ENCODE data around the gene BEAN1. TPM values are rescaled to one million over a fixed set of nuclear protein-coding genes. Genes with fewer than 3 reads are reported as not detected.

The BEAN1 gene
- total RNA-seq, 1 experiment from 2014 or later = 0.61 TPM

DNA sequence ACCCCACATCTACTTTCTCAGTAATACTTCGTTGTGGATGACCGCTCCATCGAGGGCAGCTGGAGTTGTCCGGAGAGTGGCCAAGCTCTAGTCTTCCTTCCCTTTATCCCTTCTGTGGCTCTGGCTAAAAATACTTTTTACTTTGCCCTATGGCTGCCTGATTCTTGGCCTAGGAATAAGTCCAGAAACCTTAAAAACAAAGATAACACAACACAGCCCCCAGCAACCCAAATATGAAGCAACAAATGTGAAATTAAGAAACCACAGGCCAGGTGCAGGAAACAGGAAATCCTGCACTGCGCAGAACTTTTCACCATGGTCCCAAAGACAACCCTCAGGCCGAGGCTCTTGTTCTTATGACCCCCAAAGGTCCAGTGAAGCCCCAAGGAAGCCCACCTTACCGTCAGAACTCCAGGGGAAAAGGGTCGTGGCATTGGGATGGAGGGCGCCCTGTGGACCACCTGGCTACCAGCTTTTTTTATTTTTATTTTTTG lies 96.8 kb downstream of the BEAN1 start:
- H3K4me2 ChIP-seq (ENCODE audit: low read length) = no peak overlapping the region
- H3K9me3 ChIP-seq (ENCODE audit: control insufficient read depth in 1 of 2, insufficient read depth in 1 of 2, low read depth in 1 of 2, low read length in 2 of 2) = no peaks in the 10 kb centered on the region
- no peaks in the 10 kb centered on the region for H3K27me3 ChIP-seq (ENCODE audit: insufficient read depth, low read length)
- ChIA-PET RAD21 (ENCODE audit: low non-redundant PET in 1 of 2, low total read pairs in 2 of 2, uncharacterized antibody in 2 of 2, unreplicated experiment in 2 of 2) (no interaction called here), CTCF (no interaction called here), POLR2A (no interaction called here)
- ATAC-seq = no peak
- H3K27ac ChIP-seq (ENCODE audit: low read depth, low read length) = no peak overlapping the region
- no peaks in the 10 kb centered on the region for H4K20me1 ChIP-seq (ENCODE audit: insufficient read depth)
- H3K4me3 ChIP-seq (replicated peaks in 1 of 2; ENCODE audit: low read depth in 1 of 2, low read length in 2 of 2) = no peak overlapping the region
- BruUV-seq (replicated peaks) = no TSS peak
- TF ChIP-seq, protein P1, sequence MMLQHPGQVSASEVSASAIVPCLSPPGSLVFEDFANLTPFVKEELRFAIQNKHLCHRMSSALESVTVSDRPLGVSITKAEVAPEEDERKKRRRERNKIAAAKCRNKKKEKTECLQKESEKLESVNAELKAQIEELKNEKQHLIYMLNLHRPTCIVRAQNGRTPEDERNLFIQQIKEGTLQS (IDR thresholded peaks at IDR 0.05) = no peak
- no peak for TF ChIP-seq POLR2AphosphoS5 (IDR thresholded peaks at IDR 0.05; ENCODE audit: low read depth, low read length)
- TF ChIP-seq TCF7L2 (IDR thresholded peaks at IDR 0.05; ENCODE audit: borderline replicate concordance, extremely low read depth, insufficient read depth, insufficient read length) = no peak
- TF ChIP-seq SP1 (IDR thresholded peaks at IDR 0.05; ENCODE audit: low read depth) = no peak
- TF ChIP-seq ZFX (IDR thresholded peaks at IDR 0.05) = no peak
- TF ChIP-seq EZH2 (IDR thresholded peaks at IDR 0.05) = no peak
- no peak for TF ChIP-seq ZNF274 (IDR thresholded peaks at IDR 0.05; ENCODE audit: low read depth, low read length)
- H3K36me3 ChIP-seq (ENCODE audit: control insufficient read depth in 1 of 2, insufficient read depth in 2 of 2, low read length in 2 of 2) = peaks cover 0 to 2% of the 10 kb centered on the region in 2 experiments; a peak in 1 of 4 replicates
- no peak for DNase-seq (ENCODE audit: low read depth, low spot score)
- H3K4me1 ChIP-seq (ENCODE audit: control insufficient read depth in 1 of 2, insufficient read depth in 2 of 2, low read length in 2 of 2) = peaks cover 26 to 33% of the 10 kb centered on the region in 2 experiments
- no peak overlapping the region for H3K9ac ChIP-seq (ENCODE audit: low read length)
- H2AFZ ChIP-seq (ENCODE audit: low read depth, low read length, poor library complexity, severe bottlenecking) = no peak overlapping the region
- H3K9me2 ChIP-seq (ENCODE audit: insufficient read depth) = no peaks in the 10 kb centered on the region
- no peaks in the 10 kb centered on the region for H3K79me2 ChIP-seq (ENCODE audit: insufficient read depth, low read length)
- intact Hi-C loops (cut with micrococcal nuclease) = no loop called here

DNA sequence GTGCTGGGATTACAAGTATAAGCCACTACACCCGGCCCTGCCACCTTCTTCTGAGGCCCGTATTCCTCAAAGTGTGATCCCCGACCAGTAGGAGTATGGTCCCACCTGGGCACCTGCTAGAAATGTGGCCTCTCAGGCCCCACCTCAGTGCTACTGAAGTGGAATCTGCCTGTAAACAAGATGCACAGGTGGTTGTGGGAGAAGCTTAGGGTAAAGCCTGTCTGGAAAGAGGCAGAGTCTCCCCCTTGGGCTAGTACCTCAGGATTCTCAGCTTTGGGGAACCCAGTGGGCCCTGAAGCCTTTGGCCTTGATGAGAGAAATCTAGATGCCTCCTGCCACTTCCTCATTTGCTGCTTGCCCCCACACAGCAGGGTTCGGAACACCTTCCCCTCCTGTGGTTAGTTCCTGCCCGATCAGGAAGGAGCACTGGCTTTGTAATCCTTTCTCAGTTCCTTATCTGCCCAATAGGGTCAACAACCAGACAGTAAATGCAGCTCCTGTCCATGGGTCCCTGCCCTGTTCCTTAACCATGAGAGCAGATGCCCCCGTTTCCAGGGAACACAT lies 97.6 kb downstream of the BEAN1 start:
- Histone ChIP-seq H3K4me1 (ENCODE audit: control insufficient read depth in 1 of 2, insufficient read depth in 2 of 2, low read length in 2 of 2) (peaks cover 26 to 30% of the 10 kb centered on the region in 2 experiments), H2AFZ (ENCODE audit: low read depth, low read length, poor library complexity, severe bottlenecking) (no peak overlapping the region), H3K27ac (ENCODE audit: low read depth, low read length) (no peak overlapping the region), H3K9me2 (ENCODE audit: insufficient read depth) (no peaks in the 10 kb centered on the region), H3K9ac (ENCODE audit: low read length) (no peak overlapping the region), H3K9me3 (ENCODE audit: control insufficient read depth in 1 of 2, insufficient read depth in 1 of 2, low read depth in 1 of 2, low read length in 2 of 2) (no peaks in the 10 kb centered on the region), H3K4me3 (replicated peaks in 1 of 2; ENCODE audit: low read depth in 1 of 2, low read length in 2 of 2) (no peak overlapping the region), H3K4me2 (ENCODE audit: low read length) (no peak overlapping the region), H4K20me1 (ENCODE audit: insufficient read depth) (no peaks in the 10 kb centered on the region), H3K27me3 (ENCODE audit: insufficient read depth, low read length) (no peaks in the 10 kb centered on the region), H3K79me2 (ENCODE audit: insufficient read depth, low read length) (no peaks in the 10 kb centered on the region), H3K36me3 (ENCODE audit: control insufficient read depth in 1 of 2, insufficient read depth in 2 of 2, low read length in 2 of 2) (peaks cover 0 to 4% of the 10 kb centered on the region in 2 experiments; a peak in 2 of 4 replicates)
- BruUV-seq (replicated peaks) = no TSS peak
- POLR2A ChIA-PET = no interaction called here
- CTCF ChIA-PET = no interaction called here
- TF ChIP-seq, protein P1 (IDR thresholded peaks at IDR 0.05) = no peak
- TF ChIP-seq ZFX (IDR thresholded peaks at IDR 0.05) = no peak
- TF ChIP-seq RAD21 (IDR thresholded peaks at IDR 0.05; ENCODE audit: low read depth) = no peak
- TF ChIP-seq CEBPB (IDR thresholded peaks at IDR 0.05; ENCODE audit: low read depth) = no peak
- no peak for TF ChIP-seq ZNF274 (IDR thresholded peaks at IDR 0.05; ENCODE audit: low read depth, low read length)
- no peak for TF ChIP-seq EGR1 (IDR thresholded peaks at IDR 0.05; ENCODE audit: low read depth)
- no peak for TF ChIP-seq FOSL1 (IDR thresholded peaks at IDR 0.05; ENCODE audit: low read depth)
- TF ChIP-seq SRF (IDR thresholded peaks at IDR 0.05; ENCODE audit: low read depth) = no peak
- no peak for TF ChIP-seq SP1 (IDR thresholded peaks at IDR 0.05; ENCODE audit: low read depth)
- no peak for TF ChIP-seq ELF1 (IDR thresholded peaks at IDR 0.05; ENCODE audit: borderline replicate concordance, low read depth)
- no peak for TF ChIP-seq SIN3A (IDR thresholded peaks at IDR 0.05; ENCODE audit: low read depth)
- no peak for TF ChIP-seq TCF7L2 (IDR thresholded peaks at IDR 0.05; ENCODE audit: borderline replicate concordance, extremely low read depth, insufficient read depth, insufficient read length)
- no peak for TF ChIP-seq POLR2AphosphoS5 (IDR thresholded peaks at IDR 0.05; ENCODE audit: low read depth, low read length)
- TF ChIP-seq POLR2A (IDR thresholded peaks at IDR 0.05; ENCODE audit: borderline replicate concordance, extremely low read depth, insufficient read depth, insufficient read length) = no peak
- TF ChIP-seq EZH2phosphoT487 (IDR thresholded peaks at IDR 0.05; ENCODE audit: borderline replicate concordance) = no peak
- intact Hi-C loops (cut with micrococcal nuclease) = no loop called here
- RAD21 ChIA-PET (ENCODE audit: low non-redundant PET in 1 of 2, low total read pairs in 2 of 2, uncharacterized antibody in 2 of 2, unreplicated experiment in 2 of 2) = interaction anchor here in 1 of 2 experiments (0.7 kb wide), 1 partner anchor 9 kb away, joined by 4 read pairs; no protein-coding TSS in a partner anchor
- ATAC-seq (no peak), DNase-seq (ENCODE audit: low read depth, low spot score) (no peak)

Data from HCT116 (cell line).